ENCODE data around the gene TAF11L13.
"Not testable (repeated sequence)": the region's sequence is repeated elsewhere in the genome, so short reads cannot be mapped to it uniquely, and the experiment has no call there.

The TAF11L13 gene

GRCh38 chr5:17631788-17632187, at the start of gene TAF11L13:
TAF11L13 (plus strand) TSS chr5:17632088.
- not testable (repeated sequence) for DNase-seq (ENCODE audit: low read depth in 2 of 2)

DNA sequence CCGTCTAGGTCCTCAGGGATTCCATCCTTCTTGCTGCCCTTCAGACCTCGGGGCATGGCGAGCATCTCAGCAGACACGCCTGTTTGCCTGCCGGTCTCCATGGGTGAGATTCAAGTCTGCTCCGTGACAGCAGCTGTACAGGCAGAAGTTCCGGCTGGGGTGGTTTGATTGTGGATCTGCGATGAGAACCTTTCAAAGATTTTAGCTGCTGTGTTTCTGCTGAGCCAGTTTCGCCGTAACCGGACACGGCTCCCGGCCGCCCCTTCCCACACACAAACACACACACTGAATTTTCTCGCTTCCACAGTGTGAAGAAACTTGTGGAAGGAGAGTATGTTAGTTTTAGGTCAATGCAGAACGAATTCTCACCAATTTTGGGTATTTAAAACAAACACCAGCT, 46.2 kb upstream of the TAF11L13 start, which contains the start of gene TAF11L7:
TSS of gene TAF11L7 (minus strand) at position 101 of the 400 bp plus-strand sequence.
- not testable (repeated sequence) for DNase-seq (ENCODE audit: low read depth in 2 of 2)

DNA sequence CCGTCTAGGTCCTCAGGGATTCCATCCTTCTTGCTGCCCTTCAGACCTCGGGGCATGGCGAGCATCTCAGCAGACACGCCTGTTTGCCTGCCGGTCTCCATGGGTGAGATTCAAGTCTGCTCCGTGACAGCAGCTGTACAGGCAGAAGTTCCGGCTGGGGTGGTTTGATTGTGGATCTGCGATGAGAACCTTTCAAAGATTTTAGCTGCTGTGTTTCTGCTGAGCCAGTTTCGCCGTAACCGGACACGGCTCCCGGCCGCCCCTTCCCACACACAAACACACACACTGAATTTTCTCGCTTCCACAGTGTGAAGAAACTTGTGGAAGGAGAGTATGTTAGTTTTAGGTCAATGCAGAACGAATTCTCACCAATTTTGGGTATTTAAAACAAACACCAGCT, 41.0 kb upstream of the TAF11L13 start, which contains the start of gene TAF11L8:
TSS of gene TAF11L8 (minus strand) at position 101 of the 400 bp plus-strand sequence.
- not testable (repeated sequence) for DNase-seq (ENCODE audit: low read depth in 2 of 2)

DNA sequence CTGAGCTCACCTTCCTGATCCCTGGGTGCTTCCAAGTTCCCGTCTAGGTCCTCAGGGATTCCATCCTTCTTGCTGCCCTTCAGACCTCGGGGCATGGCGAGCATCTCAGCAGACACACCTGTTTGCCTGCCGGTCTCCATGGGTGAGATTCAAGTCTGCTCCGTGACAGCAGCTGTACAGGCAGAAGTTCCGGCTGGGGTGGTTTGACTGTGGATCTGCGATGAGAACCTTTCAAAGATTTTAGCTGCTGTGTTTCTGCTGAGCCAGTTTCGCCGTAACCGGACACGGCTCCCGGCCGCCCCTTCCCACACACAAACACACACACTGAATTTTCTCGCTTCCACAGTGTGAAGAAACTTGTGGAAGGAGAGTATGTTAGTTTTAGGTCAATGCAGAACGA, 37.6 kb upstream of the TAF11L13 start, which contains the start of gene TAF11L9:
TSS of gene TAF11L9 (minus strand) at position 140 of the 400 bp plus-strand sequence.
- not testable (repeated sequence) for DNase-seq (ENCODE audit: low read depth in 2 of 2)

DNA sequence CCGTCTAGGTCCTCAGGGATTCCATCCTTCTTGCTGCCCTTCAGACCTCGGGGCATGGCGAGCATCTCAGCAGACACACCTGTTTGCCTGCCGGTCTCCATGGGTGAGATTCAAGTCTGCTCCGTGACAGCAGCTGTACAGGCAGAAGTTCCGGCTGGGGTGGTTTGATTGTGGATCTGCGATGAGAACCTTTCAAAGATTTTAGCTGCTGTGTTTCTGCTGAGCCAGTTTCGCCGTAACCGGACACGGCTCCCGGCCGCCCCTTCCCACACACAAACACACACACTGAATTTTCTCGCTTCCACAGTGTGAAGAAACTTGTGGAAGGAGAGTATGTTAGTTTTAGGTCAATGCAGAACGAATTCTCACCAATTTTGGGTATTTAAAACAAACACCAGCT, 34.2 kb upstream of the TAF11L13 start, which contains the start of gene TAF11L10:
TSS of gene TAF11L10 (minus strand) at position 101 of the 400 bp plus-strand sequence.
- not testable (repeated sequence) for DNase-seq (ENCODE audit: low read depth in 2 of 2)

DNA sequence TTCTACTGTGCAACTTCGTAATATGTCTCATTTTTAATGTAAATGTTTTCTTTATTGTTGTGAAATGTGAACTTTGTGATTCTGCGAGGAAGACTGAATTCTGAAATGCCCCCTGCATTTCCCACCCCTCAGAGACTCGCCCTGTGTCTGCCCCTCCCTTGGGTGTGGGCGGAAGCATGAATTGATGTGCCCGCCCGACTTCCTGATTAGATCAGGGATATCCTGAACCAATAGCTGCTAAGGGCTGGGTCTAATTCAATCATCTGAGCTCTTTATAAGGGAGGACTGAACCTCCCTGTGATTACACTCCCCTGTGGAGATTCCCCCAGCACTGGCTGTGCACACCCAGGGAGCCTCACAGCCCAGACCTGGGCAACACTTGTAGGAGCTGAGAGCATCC, 28.0 kb upstream of the TAF11L13 start, which contains the start of gene TAF11L11:
TSS of gene TAF11L11 (plus strand) at position 304 of the 400 bp plus-strand sequence.
- DNase-seq (ENCODE audit: low read depth in 2 of 2): not testable (repeated sequence)

- no peak for DNase-seq (ENCODE audit: low read depth in 2 of 2)
Observed at GRCh38 chr5:17604951-17605350, 26.9 kb upstream of the TAF11L13 start.

GRCh38 chr5:17607461-17607860, 24.4 kb upstream of the TAF11L13 start:
- not testable (repeated sequence) for DNase-seq (ENCODE audit: low read depth in 2 of 2)

DNA sequence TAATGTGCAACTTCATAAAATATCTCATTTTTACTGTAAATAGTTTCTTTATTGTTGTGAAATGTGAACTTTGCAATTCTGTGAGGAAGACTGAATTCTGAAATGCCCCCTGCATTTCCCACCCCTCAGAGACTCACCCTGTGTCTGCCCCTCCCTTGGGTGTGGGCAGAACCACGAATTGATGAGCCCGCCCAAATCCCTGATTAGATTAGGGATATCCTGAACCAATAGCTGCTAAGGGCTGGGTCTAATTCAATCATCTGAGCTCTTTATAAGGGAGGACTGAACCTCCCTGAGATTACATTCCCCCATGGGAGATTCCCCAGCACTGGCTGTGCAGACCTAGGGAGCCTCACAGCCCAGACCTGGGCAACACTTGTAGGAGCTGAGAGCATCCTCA, 21.8 kb upstream of the TAF11L13 start, which contains the start of gene TAF11L12:
TSS of gene TAF11L12 (plus strand) at position 301 of the 400 bp plus-strand sequence.
- DNase-seq (ENCODE audit: low read depth in 2 of 2): not testable (repeated sequence)

DNA sequence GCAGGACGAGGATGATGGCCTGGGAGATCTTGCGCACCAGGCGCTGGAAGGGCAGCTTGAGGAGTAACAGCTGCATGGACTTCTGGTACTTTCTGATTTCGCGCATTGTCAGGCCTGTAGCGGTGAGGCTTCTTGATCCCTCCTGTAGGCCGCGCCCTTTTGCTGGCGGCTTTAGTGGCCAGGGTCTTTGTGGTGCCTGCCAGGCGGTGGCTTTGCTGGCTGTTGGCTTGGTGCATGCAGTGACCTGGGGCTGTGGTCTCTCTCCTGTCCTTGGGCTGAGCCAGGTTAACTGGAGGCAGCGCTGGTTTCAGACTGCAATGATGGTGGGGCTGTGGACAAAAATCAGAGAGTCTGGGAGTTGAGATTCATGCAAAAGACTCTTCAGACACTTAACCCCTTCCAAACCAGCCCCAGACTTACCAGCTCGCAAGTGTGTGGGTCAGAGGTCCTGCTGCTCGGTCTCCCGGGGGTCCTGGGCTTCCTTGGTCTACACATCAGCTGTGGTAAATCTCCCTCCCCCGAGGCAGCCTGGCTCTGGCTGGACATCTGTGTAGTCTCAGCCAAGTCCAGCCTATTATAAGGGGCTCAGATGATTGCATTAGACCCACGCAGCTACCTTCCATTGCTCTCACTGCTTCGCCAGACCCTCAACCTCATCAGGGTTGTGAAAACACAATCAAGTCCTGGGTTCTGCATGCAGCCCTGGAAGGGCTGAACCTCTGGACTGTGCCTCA, 16.8 kb upstream of the TAF11L13 start:
- no peak for DNase-seq (ENCODE audit: low read depth in 2 of 2)

DNA sequence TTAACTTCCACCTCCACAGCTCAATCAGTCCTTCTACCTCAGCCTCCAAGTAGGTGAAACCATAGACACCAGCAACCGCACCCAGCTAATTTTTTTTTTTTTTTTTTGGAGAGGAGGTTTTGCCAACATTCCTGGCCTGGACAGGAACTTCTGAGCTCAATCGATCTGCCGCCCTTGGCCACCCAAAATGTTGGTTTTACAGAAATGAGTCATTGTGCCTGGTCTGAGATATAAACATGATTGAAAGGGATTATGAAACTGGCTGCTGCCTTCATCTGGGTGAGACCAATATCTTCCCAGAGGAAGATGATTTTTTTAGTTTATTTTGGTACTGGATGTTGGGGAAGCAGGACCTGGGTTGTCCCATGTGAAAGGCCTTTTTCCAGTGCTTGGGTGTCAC, 12.5 kb upstream of the TAF11L13 start:
- no peak for DNase-seq (ENCODE audit: low read depth in 2 of 2)

GRCh38 chr5:17620627-17621026, 11.3 kb upstream of the TAF11L13 start:
- DNase-seq (ENCODE audit: low read depth in 2 of 2): no peak

GRCh38 chr5:17625686-17626085, 6.2 kb upstream of the TAF11L13 start:
- DNase-seq (ENCODE audit: low read depth in 2 of 2): no peak

DNA sequence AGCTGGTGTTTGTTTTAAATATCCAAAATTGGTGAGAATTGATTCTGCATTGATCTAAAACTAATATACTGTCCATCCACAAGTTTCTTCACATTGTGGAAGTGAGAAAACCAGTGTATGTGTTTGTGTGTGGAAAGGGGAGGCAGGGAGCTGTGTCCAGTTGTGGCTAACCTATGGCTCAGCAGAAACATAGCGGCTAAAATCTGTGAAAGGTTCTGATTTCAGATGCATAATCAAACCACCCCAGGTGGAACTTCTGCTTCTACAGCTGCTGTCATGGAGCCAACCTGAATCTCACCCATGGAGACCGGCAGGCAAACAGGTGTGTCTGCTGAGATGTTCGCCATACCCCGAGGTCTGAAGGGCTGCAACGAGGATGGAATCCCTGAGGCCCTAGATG, 2.3 kb downstream of the TAF11L13 start, which contains the start of gene TAF11L14:
TSS of gene TAF11L14 (plus strand) at position 301 of the 400 bp plus-strand sequence.
- DNase-seq (ENCODE audit: low read depth in 2 of 2): no peak

DNA sequence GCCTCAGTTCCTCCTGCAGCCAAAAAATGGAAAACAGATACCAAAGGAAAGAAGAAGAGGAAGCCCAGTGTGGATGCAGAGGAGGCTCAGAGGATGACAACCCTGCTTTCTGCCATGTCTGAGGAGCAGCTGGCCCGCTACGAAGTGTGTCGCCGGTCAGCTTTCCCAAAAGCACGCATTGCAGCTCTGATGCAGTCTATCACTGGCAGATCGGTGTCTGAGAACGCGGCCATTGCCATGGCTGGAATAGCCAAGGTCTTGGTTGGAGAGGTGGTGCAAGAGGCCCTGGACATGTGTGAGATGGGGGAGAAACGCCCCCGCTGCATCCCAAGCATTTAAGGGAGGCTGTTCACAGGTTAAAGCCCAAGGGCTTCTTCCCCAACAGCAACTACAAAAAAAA, 17.3 kb downstream of the TAF11L13 start:
- not testable (repeated sequence) for DNase-seq (ENCODE audit: low read depth in 2 of 2)

- DNase-seq (ENCODE audit: low read depth in 2 of 2): not testable (repeated sequence)
Observed at GRCh38 chr5:17655201-17655759, 23.4 kb downstream of the TAF11L13 start.

- DNase-seq (ENCODE audit: low read depth in 2 of 2): no peak
Observed at GRCh38 chr5:17655921-17656320, 24.0 kb downstream of the TAF11L13 start.

- no peak for DNase-seq (ENCODE audit: low read depth in 2 of 2)
Observed at GRCh38 chr5:17663182-17663581, 31.3 kb downstream of the TAF11L13 start.

DNA sequence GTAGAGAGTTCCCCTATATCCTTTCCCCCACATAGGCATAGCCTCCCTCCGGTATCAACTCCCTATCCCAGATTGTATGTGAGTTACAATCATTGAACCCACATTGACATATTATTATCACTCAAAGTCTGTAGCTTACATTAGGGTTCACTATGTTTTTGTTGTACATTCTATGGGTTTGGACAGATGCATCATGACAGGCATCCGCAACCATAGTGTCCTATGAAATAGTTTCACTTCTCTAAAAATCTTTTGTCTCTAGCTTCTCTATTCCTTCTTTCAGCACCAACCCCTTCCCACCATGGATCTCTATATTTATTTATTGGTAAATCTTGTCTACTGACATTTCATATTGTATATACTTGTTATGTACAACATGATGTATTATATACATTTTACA, 33.9 kb downstream of the TAF11L13 start:
- no peak for DNase-seq (ENCODE audit: low read depth in 2 of 2)

- DNase-seq (ENCODE audit: low read depth in 2 of 2): no peak
Observed at GRCh38 chr5:17666726-17667235, 34.9 kb downstream of the TAF11L13 start.

DNA sequence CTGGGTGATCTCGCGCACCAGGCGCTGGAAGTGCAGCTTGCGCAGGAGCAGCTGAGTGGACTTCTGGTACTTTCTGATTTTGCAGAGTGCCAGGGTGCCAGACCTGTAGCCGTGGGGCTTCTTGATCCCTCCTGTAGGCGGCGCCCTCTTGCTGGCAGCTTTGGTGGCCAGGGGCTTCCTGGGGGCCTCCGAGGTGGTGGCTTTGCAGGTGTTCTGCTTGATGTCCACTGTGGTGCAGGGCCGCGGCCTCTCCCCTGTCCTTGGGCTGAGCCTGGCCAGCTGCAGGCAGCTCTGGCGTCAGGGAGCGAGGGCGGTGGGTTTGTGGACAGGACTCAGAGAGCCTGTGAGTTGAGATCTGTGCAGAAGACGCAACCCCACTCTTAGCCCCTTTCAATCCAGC, 38.5 kb downstream of the TAF11L13 start:
- no peak for DNase-seq (ENCODE audit: low read depth in 2 of 2)

DNA sequence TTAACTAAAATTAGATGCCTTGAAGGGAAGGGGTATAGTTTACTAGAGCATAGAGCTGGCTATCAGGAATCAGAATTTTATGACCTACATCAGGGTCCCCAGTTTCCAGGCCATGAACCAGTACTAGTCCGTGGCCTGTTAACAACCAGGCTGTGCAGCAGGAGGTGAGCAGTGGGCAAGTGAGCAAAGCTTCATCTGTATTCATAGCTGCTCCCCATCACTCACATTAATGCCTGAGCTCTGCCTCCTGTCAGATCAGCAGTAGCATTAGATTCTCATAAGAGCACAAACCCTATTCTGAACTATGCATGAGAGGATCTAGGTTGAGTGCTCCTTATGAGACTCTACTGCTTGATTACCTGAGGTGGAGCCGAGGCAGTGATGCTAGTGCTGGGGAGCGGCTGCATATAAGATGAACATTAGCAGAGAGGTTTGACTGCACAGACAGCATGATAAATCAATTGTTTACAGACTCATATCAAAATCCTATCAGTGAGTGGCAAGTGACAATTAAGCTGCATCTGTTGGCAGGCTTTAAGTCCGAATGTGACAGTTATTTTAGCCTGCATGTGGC, 47.0 kb downstream of the TAF11L13 start:
- DNase-seq (ENCODE audit: low read depth in 2 of 2): no peak

All from stimulated activated CD4-positive, alpha-beta T cell treated with anti-CD3 and anti-CD28 coated beads, Interleukin-4, amount 100 ng/mL, for 48 hours (primary cell).